ENCODE data around the gene HMOX2. TPM values are rescaled to one million over a fixed set of nuclear protein-coding genes. Genes with fewer than 3 reads are reported as not detected.

The HMOX2 gene
- polyA plus RNA-seq, 1 donor (not counting 4 experiments of a cell fraction or from before 2014, with no cell fraction given), result 167 TPM

DNA sequence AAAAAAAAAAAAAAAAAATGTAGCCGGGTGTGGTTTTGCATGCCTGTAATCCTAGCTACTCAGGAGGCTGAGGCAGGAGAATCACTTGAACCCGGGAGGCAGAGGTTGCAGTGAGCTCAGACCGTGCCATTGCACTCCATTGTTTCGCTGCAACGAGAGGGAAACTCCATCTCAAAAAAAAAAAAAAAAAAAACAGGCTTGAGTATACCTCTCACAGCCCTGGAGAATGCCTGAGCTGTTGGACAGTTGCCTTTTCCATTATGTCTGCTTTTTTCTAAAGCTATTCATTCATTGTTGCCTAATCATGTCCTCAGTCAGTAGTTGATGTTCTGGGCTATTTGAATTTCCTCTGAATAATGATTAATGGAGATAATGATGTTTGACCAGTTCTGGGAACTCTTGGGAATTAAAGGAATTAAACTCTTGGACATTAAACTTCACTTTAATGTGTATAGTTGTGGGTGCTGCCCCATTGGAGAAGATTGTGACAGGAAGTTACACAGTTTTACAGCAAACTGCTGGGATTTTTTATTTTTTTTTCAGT, 11.8 kb downstream of the HMOX2 start:
- no peaks in the 10 kb centered on the region for H3K9me3 ChIP-seq (ENCODE audit: control insufficient read depth, low read depth, low read length)
- H3K9me1 ChIP-seq (ENCODE audit: control insufficient read depth, extremely low read depth, insufficient read depth, low read length), result peaks cover 2% of the 10 kb centered on the region
- H4K20me1 ChIP-seq (ENCODE audit: control insufficient read depth, extremely low read depth, insufficient read depth, low read length), result no peaks in the 10 kb centered on the region
- no peaks in the 10 kb centered on the region for H3K27me3 ChIP-seq (ENCODE audit: control insufficient read depth, extremely low read depth, insufficient read depth, low read length)
- H3K4me1 ChIP-seq (ENCODE audit: control insufficient read depth, extremely low read depth, insufficient read depth, low read length), result peaks cover 30% of the 10 kb centered on the region
- H2AFZ ChIP-seq (ENCODE audit: control insufficient read depth, low read length), result no peak overlapping the region
- no peak for DNase-seq (ENCODE audit: low read depth, low spot score)
- TF ChIP-seq, protein P1, sequence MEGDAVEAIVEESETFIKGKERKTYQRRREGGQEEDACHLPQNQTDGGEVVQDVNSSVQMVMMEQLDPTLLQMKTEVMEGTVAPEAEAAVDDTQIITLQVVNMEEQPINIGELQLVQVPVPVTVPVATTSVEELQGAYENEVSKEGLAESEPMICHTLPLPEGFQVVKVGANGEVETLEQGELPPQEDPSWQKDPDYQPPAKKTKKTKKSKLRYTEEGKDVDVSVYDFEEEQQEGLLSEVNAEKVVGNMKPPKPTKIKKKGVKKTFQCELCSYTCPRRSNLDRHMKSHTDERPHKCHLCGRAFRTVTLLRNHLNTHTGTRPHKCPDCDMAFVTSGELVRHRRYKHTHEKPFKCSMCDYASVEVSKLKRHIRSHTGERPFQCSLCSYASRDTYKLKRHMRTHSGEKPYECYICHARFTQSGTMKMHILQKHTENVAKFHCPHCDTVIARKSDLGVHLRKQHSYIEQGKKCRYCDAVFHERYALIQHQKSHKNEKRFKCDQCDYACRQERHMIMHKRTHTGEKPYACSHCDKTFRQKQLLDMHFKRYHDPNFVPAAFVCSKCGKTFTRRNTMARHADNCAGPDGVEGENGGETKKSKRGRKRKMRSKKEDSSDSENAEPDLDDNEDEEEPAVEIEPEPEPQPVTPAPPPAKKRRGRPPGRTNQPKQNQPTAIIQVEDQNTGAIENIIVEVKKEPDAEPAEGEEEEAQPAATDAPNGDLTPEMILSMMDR (optimal IDR thresholded peaks at IDR 0.05 in 1 of 3, IDR thresholded peaks at IDR 0.05 in 1 of 3, conservative IDR thresholded peaks at IDR 0.05 in 1 of 3; ENCODE audit: extremely low read depth in 1 of 3, insufficient read depth in 2 of 3, low read length in 3 of 3), result no peak
- no peak for TF ChIP-seq EZH2 (IDR thresholded peaks at IDR 0.05; ENCODE audit: low read length)
- FAIRE-seq, result no peak
- dilution Hi-C loops (cut with MboI; ENCODE audit: extremely low pct_ligation_motif_present, low sequenced_read_pairs), result no loop called here
- peaks cover 73% of the 10 kb centered on the region for H3K79me2 ChIP-seq (ENCODE audit: control insufficient read depth, insufficient read depth, low read length)
- H3K4me2 ChIP-seq (ENCODE audit: control insufficient read depth, extremely low read depth, insufficient read depth, low read depth, low read length), result peak overlapping the region; percentile 26
- peak overlapping the region; percentile 65 for H3K27ac ChIP-seq (ENCODE audit: control insufficient read depth, insufficient read depth, low read length)
- no peak overlapping the region for H3K9ac ChIP-seq (ENCODE audit: control insufficient read depth, extremely low read depth, insufficient read depth, low read length)
- peaks cover 9 to 36% of the 10 kb centered on the region in 2 experiments for H3K36me3 ChIP-seq (ENCODE audit: control insufficient read depth in 2 of 2, extremely low read depth in 1 of 2, insufficient read depth in 2 of 2, low read length in 2 of 2)
- H3K4me3 ChIP-seq (ENCODE audit: control insufficient read depth in 2 of 3, extremely low read depth in 1 of 3, insufficient read depth in 2 of 3, low read depth in 1 of 3, low read length in 3 of 3), result peak overlapping the region in 1 of 3 experiments; percentile 30

DNA sequence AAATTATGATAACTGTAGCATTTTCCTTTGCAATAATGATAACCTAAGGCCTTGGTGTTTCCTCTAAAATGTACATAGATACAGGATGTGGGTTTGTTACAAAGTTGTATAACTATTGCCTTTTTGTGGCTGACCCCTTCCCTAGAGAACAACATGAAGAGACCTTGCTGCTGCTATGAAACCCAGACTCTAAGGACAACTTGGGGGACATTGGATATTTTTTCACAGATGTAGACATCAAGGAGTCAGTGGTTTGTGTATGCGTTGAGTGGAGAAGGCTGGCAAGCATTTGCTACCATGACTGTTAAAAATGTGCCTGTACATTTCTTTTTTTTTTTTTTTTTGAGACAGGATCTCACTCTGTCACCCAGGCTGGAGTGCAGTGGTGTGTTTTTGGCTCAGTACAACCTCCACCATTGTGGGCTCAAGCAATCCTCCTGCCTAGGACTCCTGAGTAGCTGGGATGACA, 12.3 kb downstream of the HMOX2 start:
- Histone ChIP-seq H3K27me3 (ENCODE audit: control insufficient read depth, extremely low read depth, insufficient read depth, low read length) (no peaks in the 10 kb centered on the region), H3K36me3 (ENCODE audit: control insufficient read depth in 2 of 2, extremely low read depth in 1 of 2, insufficient read depth in 2 of 2, low read length in 2 of 2) (peaks cover 9 to 39% of the 10 kb centered on the region in 2 experiments), H4K20me1 (ENCODE audit: control insufficient read depth, extremely low read depth, insufficient read depth, low read length) (no peaks in the 10 kb centered on the region), H3K27ac (ENCODE audit: control insufficient read depth, insufficient read depth, low read length) (peak overlapping the region; percentile 65), H3K9ac (ENCODE audit: control insufficient read depth, extremely low read depth, insufficient read depth, low read length) (no peak overlapping the region), H3K4me1 (ENCODE audit: control insufficient read depth, extremely low read depth, insufficient read depth, low read length) (peaks cover 34% of the 10 kb centered on the region), H3K9me1 (ENCODE audit: control insufficient read depth, extremely low read depth, insufficient read depth, low read length) (peaks cover 2% of the 10 kb centered on the region), H3K4me3 (ENCODE audit: control insufficient read depth in 2 of 3, extremely low read depth in 1 of 3, insufficient read depth in 2 of 3, low read depth in 1 of 3, low read length in 3 of 3) (peak overlapping the region in 1 of 3 experiments; percentile 30), H2AFZ (ENCODE audit: control insufficient read depth, low read length) (no peak overlapping the region), H3K4me2 (ENCODE audit: control insufficient read depth, extremely low read depth, insufficient read depth, low read depth, low read length) (peak overlapping the region; percentile 26), H3K79me2 (ENCODE audit: control insufficient read depth, insufficient read depth, low read length) (peaks cover 73% of the 10 kb centered on the region), H3K9me3 (ENCODE audit: control insufficient read depth, low read depth, low read length) (no peaks in the 10 kb centered on the region)
- no peak for DNase-seq (ENCODE audit: low read depth, low spot score)
- FAIRE-seq, result no peak
- TF ChIP-seq, protein P1 (optimal IDR thresholded peaks at IDR 0.05 in 1 of 3, IDR thresholded peaks at IDR 0.05 in 1 of 3, conservative IDR thresholded peaks at IDR 0.05 in 1 of 3; ENCODE audit: extremely low read depth in 1 of 3, insufficient read depth in 2 of 3, low read length in 3 of 3), result no peak
- dilution Hi-C loops (cut with MboI; ENCODE audit: extremely low pct_ligation_motif_present, low sequenced_read_pairs), result no loop called here
